Smooth muscle cell (in vitro differentiated cells): ENCODE measurements around the gene ZIC5. TPM values are rescaled to one million over a fixed set of nuclear protein-coding genes. Genes with fewer than 3 reads are reported as not detected.

Experiments
- DNase-seq: peaks from one replicate; lab custom pipeline; 2025; ENCODE audit not compliant: unreplicated experiment; lab: John Stamatoyannopoulos, UW
- H2AFZ ChIP-seq: fragments of 200-600 bp; sonication (generic); 2 replicates; pipeline ENCODE4 v1.6.0; 2016; ENCODE audit warnings: antibody characterized with exemption, low read depth, mild to moderate bottlenecking
- H3F3A ChIP-seq: fragments of 200-600 bp; sonication (generic); 2 replicates; pipeline ENCODE4 v1.6.0; 2017; ENCODE audit warnings: antibody characterized with exemption, low read depth
- H3K27ac ChIP-seq: fragments of 200-600 bp; sonication (generic); 2 replicates; pipeline ENCODE4 v1.5.1; 2016; ENCODE audit warnings: low read depth, mild to moderate bottlenecking
- H3K27me3 ChIP-seq: fragments of 200-600 bp; sonication (generic); 2 replicates; pipeline ENCODE4 v1.6.1; 2016; ENCODE audit warnings: low read depth, mild to moderate bottlenecking
- H3K36me3 ChIP-seq: fragments of 200-600 bp; sonication (generic); 2 replicates; pipeline ENCODE4 v1.5.1; 2016; ENCODE audit warnings: low read depth
- H3K4me1 ChIP-seq: fragments of 200-600 bp; sonication (generic); 2 replicates; pipeline ENCODE4 v1.5.1; 2016; ENCODE audit warnings: low read depth
- H3K4me2 ChIP-seq: fragments of 200-600 bp; sonication (generic); 2 replicates; pipeline ENCODE4 v1.6.0; 2016; ENCODE audit warnings: mild to moderate bottlenecking
- H3K4me3 ChIP-seq: fragments of 200-600 bp; sonication (generic); 2 replicates; pipeline ENCODE4 v1.5.1; 2016; ENCODE audit warnings: mild to moderate bottlenecking
- H3K79me2 ChIP-seq: fragments of 200-600 bp; sonication (generic); 2 replicates; pipeline ENCODE4 v1.6.0; 2016; ENCODE audit warnings: low read depth, mild to moderate bottlenecking
- H3K9ac ChIP-seq: fragments of 200-600 bp; sonication (generic); 2 replicates; pipeline ENCODE4 v1.6.0; 2016; ENCODE audit warnings: low read depth
- H3K9me3 ChIP-seq: fragments of 200-600 bp; sonication (generic); replicated peaks from 2 replicates; pipeline ENCODE4 v1.5.1; 2016; ENCODE audit warnings: low read depth
- H4K20me1 ChIP-seq: fragments of 200-600 bp; sonication (generic); 2 replicates; pipeline ENCODE4 v1.6.0; 2016; ENCODE audit warnings: low read depth
- WGBS: methylation state at CpG from one replicate; pipeline ENCODE4 v1.1.7; 2016; ENCODE audit warnings: low lambda C conversion rate; 5-methylcytosine and 5-hydroxymethylcytosine counted together
- polyA plus RNA-seq: library from polyadenylated mRNA; unstranded; fragments of >200 nt; fragmentation: Nextera tagmentation; extraction: Ambion mirVana; gene quantifications from 2 replicates; pipeline ENCODE4 v1.2.1, GENCODE V29; 2016
- total RNA-seq: library from RNA; depleted of rRNA; stranded (reverse); fragments of >200 nt; gene quantifications from 2 replicates; pipeline ENCODE4 v1.2.3, GENCODE V29; 2014
- TF ChIP-seq, protein P1 (sequence below): fragments of 200-600 bp; sonication (generic); IDR thresholded peaks from 2 replicates; pipeline ENCODE4 v1.5.1; 2017; ENCODE audit warnings: borderline replicate concordance, mild to moderate bottlenecking, antibody characterized with exemption; ENCODE audit not compliant: insufficient read depth, poor library complexity, severe bottlenecking

The ZIC5 gene
- total and polyA plus RNA-seq, 2 experiments from 2014 or later, result not detected

DNA sequence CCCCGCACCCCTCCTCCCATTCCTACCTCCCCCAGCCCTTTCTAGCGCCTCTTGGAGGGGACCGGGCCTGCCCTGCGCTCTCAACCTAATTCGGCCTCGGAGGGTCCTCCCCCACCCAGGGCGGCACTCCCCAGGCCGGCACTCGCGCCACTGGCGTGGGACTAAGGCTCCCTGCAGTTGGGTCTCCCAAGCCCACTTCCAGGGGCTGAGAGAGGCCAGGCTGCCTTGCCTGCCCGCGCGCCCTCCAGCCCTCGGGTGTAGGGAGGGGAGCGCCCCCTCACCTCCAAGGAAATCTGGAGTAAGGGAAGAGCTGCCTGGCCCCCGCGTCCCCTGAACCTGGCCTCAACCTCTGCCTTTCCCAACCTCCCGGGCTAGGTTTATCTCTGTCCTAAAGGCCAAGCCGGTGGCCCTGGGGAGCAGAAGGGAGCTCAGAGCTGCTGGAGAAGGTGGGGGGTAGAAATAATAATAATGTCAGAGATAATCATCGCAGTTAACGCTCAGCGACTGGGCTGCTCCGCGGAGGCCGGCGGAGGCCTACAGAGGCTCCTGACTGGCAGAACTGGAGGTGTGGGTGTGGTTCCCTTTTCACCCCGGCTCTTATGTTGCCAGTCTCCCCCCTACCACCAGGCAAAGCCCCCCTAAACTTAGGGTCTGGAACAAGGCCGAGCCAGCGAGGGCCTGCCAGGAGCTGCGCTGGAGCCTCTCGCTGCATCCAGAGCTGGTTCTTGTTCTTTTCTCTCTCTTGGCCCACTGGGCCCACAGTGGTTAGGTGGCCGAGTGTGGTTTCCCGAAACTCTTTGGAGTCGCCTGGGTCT lies 19.7 kb upstream of the ZIC5 start:
- Histone ChIP-seq H3K27ac (no peak overlapping the region), H3K4me2 (no peak overlapping the region), H3K9ac (no peak overlapping the region), H2AFZ (no peak overlapping the region), H3F3A (no peaks in the 10 kb centered on the region), H3K27me3 (peaks cover 100% of the 10 kb centered on the region), H3K36me3 (no peaks in the 10 kb centered on the region), H4K20me1 (peaks cover 5% of the 10 kb centered on the region), H3K4me1 (peaks cover 41% of the 10 kb centered on the region), H3K79me2 (no peaks in the 10 kb centered on the region), H3K9me3 (no peaks in the 10 kb centered on the region), H3K4me3 (no peak overlapping the region)
- no peak for DNase-seq
- 11% methylated on average over 34 of the region's 35 CpGs for WGBS
- TF ChIP-seq, protein P1, sequence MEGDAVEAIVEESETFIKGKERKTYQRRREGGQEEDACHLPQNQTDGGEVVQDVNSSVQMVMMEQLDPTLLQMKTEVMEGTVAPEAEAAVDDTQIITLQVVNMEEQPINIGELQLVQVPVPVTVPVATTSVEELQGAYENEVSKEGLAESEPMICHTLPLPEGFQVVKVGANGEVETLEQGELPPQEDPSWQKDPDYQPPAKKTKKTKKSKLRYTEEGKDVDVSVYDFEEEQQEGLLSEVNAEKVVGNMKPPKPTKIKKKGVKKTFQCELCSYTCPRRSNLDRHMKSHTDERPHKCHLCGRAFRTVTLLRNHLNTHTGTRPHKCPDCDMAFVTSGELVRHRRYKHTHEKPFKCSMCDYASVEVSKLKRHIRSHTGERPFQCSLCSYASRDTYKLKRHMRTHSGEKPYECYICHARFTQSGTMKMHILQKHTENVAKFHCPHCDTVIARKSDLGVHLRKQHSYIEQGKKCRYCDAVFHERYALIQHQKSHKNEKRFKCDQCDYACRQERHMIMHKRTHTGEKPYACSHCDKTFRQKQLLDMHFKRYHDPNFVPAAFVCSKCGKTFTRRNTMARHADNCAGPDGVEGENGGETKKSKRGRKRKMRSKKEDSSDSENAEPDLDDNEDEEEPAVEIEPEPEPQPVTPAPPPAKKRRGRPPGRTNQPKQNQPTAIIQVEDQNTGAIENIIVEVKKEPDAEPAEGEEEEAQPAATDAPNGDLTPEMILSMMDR, result no peak

DNA sequence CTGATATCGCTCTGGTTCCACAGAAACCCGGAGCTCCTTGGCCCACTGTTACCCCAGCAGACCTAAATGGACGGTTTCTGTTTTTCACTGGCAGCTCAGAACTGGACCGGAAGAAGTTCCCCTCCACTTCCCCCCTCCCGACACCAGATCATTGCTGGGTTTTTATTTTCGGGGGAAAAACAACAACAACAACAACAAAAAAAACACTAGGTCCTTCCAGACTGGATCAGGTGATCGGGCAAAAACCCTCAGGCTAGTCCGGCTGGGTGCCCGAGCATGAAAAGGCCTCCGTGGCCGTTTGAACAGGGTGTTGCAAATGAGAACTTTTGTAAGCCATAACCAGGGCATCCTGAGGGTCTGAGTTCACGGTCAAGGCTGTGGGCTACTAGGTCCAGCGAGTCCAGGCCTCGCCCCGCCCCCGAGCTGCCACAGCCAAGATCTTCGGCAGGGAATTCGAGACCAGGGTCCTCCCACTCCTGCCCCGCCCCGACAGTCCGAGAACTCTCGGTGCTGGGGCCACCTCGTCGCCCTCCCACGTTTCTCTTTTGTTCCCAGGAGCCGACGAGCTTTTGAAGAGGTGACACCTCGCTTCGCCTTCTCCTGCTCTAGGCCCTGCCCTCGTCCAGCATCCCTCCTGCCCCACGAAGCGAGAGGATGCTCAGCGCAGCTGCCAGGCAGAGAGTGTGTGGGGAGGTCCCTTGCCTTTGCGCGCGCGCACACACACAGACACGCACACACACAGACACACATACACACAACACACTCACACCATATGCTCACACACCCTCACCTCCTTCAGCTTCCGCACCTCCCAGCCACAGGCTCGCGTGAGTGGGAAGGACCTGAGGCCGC lies 18.8 kb upstream of the ZIC5 start:
- Histone ChIP-seq H4K20me1 (no peaks in the 10 kb centered on the region), H3K79me2 (no peaks in the 10 kb centered on the region), H2AFZ (no peak overlapping the region), H3K27ac (no peak overlapping the region), H3F3A (no peaks in the 10 kb centered on the region), H3K27me3 (peaks cover 99% of the 10 kb centered on the region), H3K9ac (no peak overlapping the region), H3K4me1 (peaks cover 33% of the 10 kb centered on the region), H3K36me3 (no peaks in the 10 kb centered on the region), H3K9me3 (no peaks in the 10 kb centered on the region), H3K4me3 (no peak overlapping the region), H3K4me2 (no peak overlapping the region)
- DNase-seq, result no peak
- WGBS, result 13% methylated on average over 42 of the region's 42 CpGs
- TF ChIP-seq, protein P1, result no peak

DNA sequence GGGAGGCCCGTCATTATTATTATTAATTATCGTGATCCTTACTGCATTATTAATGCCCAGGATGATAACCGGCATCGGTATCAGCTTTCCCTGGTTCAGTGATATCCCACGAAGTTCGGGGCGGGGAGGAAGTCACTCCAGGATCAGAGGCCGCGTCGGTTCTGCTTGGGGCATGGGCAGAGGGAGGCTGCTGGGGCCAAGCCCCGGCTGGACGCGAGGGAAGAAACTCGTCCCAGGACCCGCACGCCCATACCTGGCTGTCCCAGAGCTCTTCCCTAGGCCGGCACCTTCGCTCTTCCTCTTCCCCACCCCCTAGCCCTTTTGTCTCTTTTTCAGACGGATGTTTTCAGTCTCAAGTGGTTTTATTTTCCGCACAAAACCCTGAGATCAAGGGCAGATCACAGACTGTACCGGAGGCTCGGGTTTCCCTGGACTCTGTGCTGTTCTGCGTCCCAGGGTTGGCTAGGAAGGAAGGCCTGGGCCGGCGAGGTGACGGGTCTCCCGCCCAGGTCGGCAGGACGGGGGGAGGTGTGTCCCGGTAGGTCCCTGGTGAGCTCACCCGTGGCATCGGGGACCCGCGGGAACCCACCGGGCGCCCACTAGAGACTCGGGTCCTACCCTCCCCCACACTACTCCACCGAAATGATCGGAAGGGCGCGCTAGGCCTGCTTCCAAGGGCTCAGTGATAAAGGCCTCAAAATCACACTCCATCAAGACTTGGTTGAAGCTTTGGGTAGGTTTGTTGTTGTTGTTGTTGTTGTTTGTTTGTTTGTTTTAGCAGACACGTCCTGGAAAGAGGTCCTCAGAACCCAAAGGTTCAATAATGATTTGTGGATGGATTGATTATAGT lies 17.9 kb upstream of the ZIC5 start:
- H3K27me3 ChIP-seq, result peaks cover 99% of the 10 kb centered on the region
- no peak overlapping the region for H2AFZ ChIP-seq
- peaks cover 33% of the 10 kb centered on the region for H3K4me1 ChIP-seq
- TF ChIP-seq, protein P1, result no peak
- H3K4me2 ChIP-seq, result no peak overlapping the region
- DNase-seq, result no peak
- H3K27ac ChIP-seq, result no peak overlapping the region
- no peak overlapping the region for H3K4me3 ChIP-seq
- H3F3A ChIP-seq, result no peaks in the 10 kb centered on the region
- no peaks in the 10 kb centered on the region for H3K36me3 ChIP-seq
- no peaks in the 10 kb centered on the region for H3K79me2 ChIP-seq
- 12% methylated on average over 38 of the region's 42 CpGs for WGBS
- H3K9ac ChIP-seq, result no peak overlapping the region
- no peaks in the 10 kb centered on the region for H4K20me1 ChIP-seq
- no peaks in the 10 kb centered on the region for H3K9me3 ChIP-seq
